ENCODE results near the gene CMIP. TPM values are rescaled to one million over a fixed set of nuclear protein-coding genes. Genes with fewer than 3 reads are reported as not detected.

Gene CMIP
- total RNA-seq, 4 donors from 2014 or later: 40.0 to 69.6 (median 47.0) TPM

- Histone ChIP-seq H3K36me3 (no peaks in the 10 kb centered on the region), H3K27me3 (no peaks in the 10 kb centered on the region), H3K4me3 (no peak overlapping the region), H3K9me3 (no peaks in the 10 kb centered on the region), H3K27ac (no peak overlapping the region), H3K4me1 (peaks cover 16 to 60% (median 37%) of the 10 kb centered on the region in 4 donors)
- WGBS, 2 donors (ENCODE audit: low coverage in 1 of 2): 82% methylated on average over 9 of the region's 11 CpGs; no CpG with 5 or more reads in 1 of the 2 donors
- TF ChIP-seq CTCF (IDR thresholded peaks at IDR 0.05) (no peak), POLR2AphosphoS5 (IDR thresholded peaks at IDR 0.05) (no peak), POLR2A (IDR thresholded peaks at IDR 0.05) (no peak), EP300 (IDR thresholded peaks at IDR 0.05; ENCODE audit: low read depth) (no peak)
- in situ Hi-C loops (cut with MboI; ENCODE audit: low pct_ligation_motif_present in 1 of 4, low pct_unique_long_range_greater_than_20kb in 1 of 4, low sequenced_read_pairs in 3 of 4): no loop called here
- intact Hi-C loops (cut with DNase I; ENCODE audit: low total_unique reads): no loop called here
- no peak for DNase-seq
Measured at GRCh38 chr16:81551821-81552304, 107.3 kb downstream of the CMIP start.

GRCh38 chr16:81552743-81553079 is 108.1 kb downstream of the CMIP start:
- Histone ChIP-seq H3K9me3 (no peaks in the 10 kb centered on the region), H3K27me3 (no peaks in the 10 kb centered on the region), H3K4me1 (peaks cover 18 to 58% (median 36%) of the 10 kb centered on the region in 4 donors), H3K4me3 (no peak overlapping the region), H3K27ac (peak overlapping the region; percentile 6 to 53 (median 14)), H3K36me3 (no peaks in the 10 kb centered on the region)
- intact Hi-C loops (cut with DNase I; ENCODE audit: low total_unique reads) (no loop called here), in situ Hi-C loops (cut with MboI; ENCODE audit: low pct_ligation_motif_present in 1 of 4, low pct_unique_long_range_greater_than_20kb in 1 of 4, low sequenced_read_pairs in 3 of 4) (no loop called here)
- no peak for TF ChIP-seq EP300 (IDR thresholded peaks at IDR 0.05; ENCODE audit: low read depth)
- TF ChIP-seq POLR2A (IDR thresholded peaks at IDR 0.05): no peak
- WGBS, 2 donors (ENCODE audit: low coverage in 1 of 2): 69% methylated on average over 1 of the region's 1 CpG; no CpG with 5 or more reads in 1 of the 2 donors
- no peak for DNase-seq

- H3K36me3 ChIP-seq: no peaks in the 10 kb centered on the region
- H3K27ac ChIP-seq: peak overlapping the region; percentile 6 to 53 (median 14)
- H3K9me3 ChIP-seq: no peaks in the 10 kb centered on the region
- DNase-seq: no peak
- no peaks in the 10 kb centered on the region for H3K27me3 ChIP-seq
- 60 to 68% methylated on average over 2 to 22 of the region's 22 CpGs for WGBS, 2 donors (ENCODE audit: low coverage in 1 of 2)
- intact Hi-C loops (cut with DNase I; ENCODE audit: low total_unique reads): no loop called here
- TF ChIP-seq CTCF (IDR thresholded peaks at IDR 0.05) (no peak), POLR2AphosphoS5 (IDR thresholded peaks at IDR 0.05) (no peak), EP300 (IDR thresholded peaks at IDR 0.05; ENCODE audit: low read depth) (no peak), POLR2A (IDR thresholded peaks at IDR 0.05) (no peak)
- H3K4me3 ChIP-seq: no peak overlapping the region
- H3K4me1 ChIP-seq: peaks cover 21 to 58% (median 40%) of the 10 kb centered on the region in 4 donors
- in situ Hi-C loops (cut with MboI; ENCODE audit: low pct_ligation_motif_present in 1 of 4, low pct_unique_long_range_greater_than_20kb in 1 of 4, low sequenced_read_pairs in 3 of 4): no loop called here
Measured at GRCh38 chr16:81553080-81553813, 108.6 kb downstream of the CMIP start.

GRCh38 chr16:81553814-81554675 is 109.4 kb downstream of the CMIP start:
- DNase-seq: no peak
- no peaks in the 10 kb centered on the region for H3K9me3 ChIP-seq
- H3K4me3 ChIP-seq: no peak overlapping the region
- H3K27me3 ChIP-seq: no peaks in the 10 kb centered on the region
- no peak for TF ChIP-seq POLR2AphosphoS5 (IDR thresholded peaks at IDR 0.05)
- TF ChIP-seq EP300 (IDR thresholded peaks at IDR 0.05; ENCODE audit: low read depth): no peak
- TF ChIP-seq POLR2A (IDR thresholded peaks at IDR 0.05): no peak
- no peak for TF ChIP-seq CTCF (IDR thresholded peaks at IDR 0.05)
- H3K36me3 ChIP-seq: no peaks in the 10 kb centered on the region
- in situ Hi-C loops (cut with MboI; ENCODE audit: low pct_ligation_motif_present in 1 of 4, low pct_unique_long_range_greater_than_20kb in 1 of 4, low sequenced_read_pairs in 3 of 4): no loop called here
- peak overlapping the region; percentile 6 to 53 (median 14) for H3K27ac ChIP-seq
- intact Hi-C loops (cut with DNase I; ENCODE audit: low total_unique reads): no loop called here
- 63 to 80% methylated on average over 6 to 10 of the region's 10 CpGs for WGBS, 2 donors (ENCODE audit: low coverage in 1 of 2)
- H3K4me1 ChIP-seq: peaks cover 15 to 56% (median 39%) of the 10 kb centered on the region in 4 donors

Data from transverse colon (tissue), 4 donors.